ENCODE measurements around the gene SLX4IP. TPM values are rescaled to one million over a fixed set of nuclear protein-coding genes. Genes with fewer than 3 reads are reported as not detected.
A peak's percentile ranks its signal among the peaks of the same experiment; 100 is the strongest.

The SLX4IP gene
- total RNA-seq, 4 donors from 2014 or later = 1.3 to 3.0 (median 1.9) TPM

DNA sequence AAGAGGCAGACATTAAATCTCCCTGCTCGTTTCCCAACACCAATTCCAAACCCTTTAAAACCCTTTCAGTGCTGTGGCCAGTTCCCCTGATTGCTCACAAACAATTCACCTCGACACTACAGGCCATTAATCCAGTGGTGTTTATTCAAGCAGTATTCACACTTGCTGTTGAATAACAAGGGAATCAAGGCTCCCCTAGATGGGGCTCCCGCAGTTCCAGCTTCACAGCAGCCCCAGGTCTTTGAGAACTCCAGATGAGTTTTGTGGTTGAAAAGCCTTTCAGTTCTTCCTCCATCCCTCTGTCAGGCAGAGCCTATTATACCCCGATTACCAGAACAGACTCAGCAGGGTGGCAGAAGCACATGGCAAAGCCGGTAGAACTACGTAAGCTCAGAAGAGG lies 202.5 kb downstream of the SLX4IP start:
- Histone ChIP-seq H3K36me3 (peaks cover 0 to 37% of the 10 kb centered on the region in 2 donors), H3K9me3 (no peaks in the 10 kb centered on the region), H3K4me1 (peaks cover 0 to 65% (median 20%) of the 10 kb centered on the region in 3 donors), H3K27me3 (no peaks in the 10 kb centered on the region), H3K27ac (peak overlapping the region in 3 of 4 donors; percentile 67 to 73 (median 70)), H3K4me3 (no peak overlapping the region)
- ATAC-seq = no peak
- 45 to 71% methylated on average over 5 to 6 of the region's 6 CpGs for WGBS, 2 donors (ENCODE audit: low coverage in 1 of 2)
- peak; percentile 4 for TF ChIP-seq POLR2AphosphoS5 (IDR thresholded peaks at IDR 0.05)
- TF ChIP-seq, protein P1, sequence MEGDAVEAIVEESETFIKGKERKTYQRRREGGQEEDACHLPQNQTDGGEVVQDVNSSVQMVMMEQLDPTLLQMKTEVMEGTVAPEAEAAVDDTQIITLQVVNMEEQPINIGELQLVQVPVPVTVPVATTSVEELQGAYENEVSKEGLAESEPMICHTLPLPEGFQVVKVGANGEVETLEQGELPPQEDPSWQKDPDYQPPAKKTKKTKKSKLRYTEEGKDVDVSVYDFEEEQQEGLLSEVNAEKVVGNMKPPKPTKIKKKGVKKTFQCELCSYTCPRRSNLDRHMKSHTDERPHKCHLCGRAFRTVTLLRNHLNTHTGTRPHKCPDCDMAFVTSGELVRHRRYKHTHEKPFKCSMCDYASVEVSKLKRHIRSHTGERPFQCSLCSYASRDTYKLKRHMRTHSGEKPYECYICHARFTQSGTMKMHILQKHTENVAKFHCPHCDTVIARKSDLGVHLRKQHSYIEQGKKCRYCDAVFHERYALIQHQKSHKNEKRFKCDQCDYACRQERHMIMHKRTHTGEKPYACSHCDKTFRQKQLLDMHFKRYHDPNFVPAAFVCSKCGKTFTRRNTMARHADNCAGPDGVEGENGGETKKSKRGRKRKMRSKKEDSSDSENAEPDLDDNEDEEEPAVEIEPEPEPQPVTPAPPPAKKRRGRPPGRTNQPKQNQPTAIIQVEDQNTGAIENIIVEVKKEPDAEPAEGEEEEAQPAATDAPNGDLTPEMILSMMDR (IDR thresholded peaks at IDR 0.05) = no peak
- no peak for TF ChIP-seq POLR2A (IDR thresholded peaks at IDR 0.05)
- TF ChIP-seq EP300 (IDR thresholded peaks at IDR 0.05) = no peak

GRCh38 chr20:10639077-10639736 lies 204.1 kb downstream of the SLX4IP start:
- no peak for ATAC-seq
- 79 to 86% methylated on average over 9 to 21 of the region's 23 CpGs for WGBS, 2 donors (ENCODE audit: low coverage in 1 of 2)
- Histone ChIP-seq H3K27me3 (no peaks in the 10 kb centered on the region), H3K36me3 (peaks cover 0 to 54% of the 10 kb centered on the region in 2 donors), H3K27ac (peak overlapping the region in 3 of 4 donors; percentile 29 to 70 (median 50)), H3K9me3 (no peaks in the 10 kb centered on the region), H3K4me3 (no peak overlapping the region), H3K4me1 (peaks cover 0 to 52% (median 20%) of the 10 kb centered on the region in 3 donors)
- TF ChIP-seq EP300 (IDR thresholded peaks at IDR 0.05) (no peak), POLR2A (IDR thresholded peaks at IDR 0.05) (no peak), POLR2AphosphoS5 (IDR thresholded peaks at IDR 0.05) (no peak)
- TF ChIP-seq, protein P1 (IDR thresholded peaks at IDR 0.05) = no peak

- Histone ChIP-seq H3K36me3 (peaks cover 0 to 61% of the 10 kb centered on the region in 2 donors), H3K27ac (peak overlapping the region in 3 of 4 donors; percentile 7 to 70 (median 29)), H3K27me3 (no peaks in the 10 kb centered on the region), H3K9me3 (no peaks in the 10 kb centered on the region), H3K4me1 (peaks cover 0 to 53% (median 20%) of the 10 kb centered on the region in 3 donors), H3K4me3 (no peak overlapping the region)
- no peak for ATAC-seq
- WGBS, 2 donors (ENCODE audit: low coverage in 1 of 2) = 80 to 90% methylated on average over 3 to 8 of the region's 18 CpGs
- no peak for TF ChIP-seq POLR2A (IDR thresholded peaks at IDR 0.05)
- TF ChIP-seq POLR2AphosphoS5 (IDR thresholded peaks at IDR 0.05) = no peak
- no peak for TF ChIP-seq EP300 (IDR thresholded peaks at IDR 0.05)
- TF ChIP-seq, protein P1 (IDR thresholded peaks at IDR 0.05) = no peak
Measured at GRCh38 chr20:10639737-10640556, 204.8 kb downstream of the SLX4IP start.

DNA sequence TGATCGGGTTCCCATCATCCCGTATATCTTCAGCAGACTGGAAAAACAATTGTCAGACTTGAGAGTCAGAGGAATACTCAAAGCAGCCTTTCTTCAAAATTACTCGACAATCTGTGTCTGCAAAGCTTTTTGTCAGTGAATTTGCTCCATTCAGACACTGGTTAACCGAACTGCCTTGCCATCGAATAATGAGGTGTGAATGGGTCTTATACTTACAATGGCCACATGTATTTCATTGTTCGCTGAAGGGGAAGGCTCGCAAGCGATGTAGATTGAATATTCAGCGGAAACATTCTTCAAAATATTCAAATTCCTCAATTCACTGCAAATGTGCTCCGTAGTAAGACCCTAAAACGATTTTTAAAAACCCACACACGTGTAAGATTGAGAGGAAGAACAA lies 205.8 kb downstream of the SLX4IP start:
- H3K27me3 ChIP-seq = no peaks in the 10 kb centered on the region
- no peak overlapping the region for H3K4me3 ChIP-seq
- peaks cover 0 to 71% of the 10 kb centered on the region in 2 donors for H3K36me3 ChIP-seq
- H3K9me3 ChIP-seq = no peaks in the 10 kb centered on the region
- 76 to 82% methylated on average over 9 to 12 of the region's 12 CpGs for WGBS, 2 donors (ENCODE audit: low coverage in 1 of 2)
- ATAC-seq = no peak
- TF ChIP-seq POLR2AphosphoS5 (IDR thresholded peaks at IDR 0.05) = no peak
- TF ChIP-seq, protein P1 (IDR thresholded peaks at IDR 0.05) = no peak
- no peak for TF ChIP-seq POLR2A (IDR thresholded peaks at IDR 0.05)
- TF ChIP-seq EP300 (IDR thresholded peaks at IDR 0.05) = no peak
- peak overlapping the region in 1 of 4 donors; percentile 7 for H3K27ac ChIP-seq
- peaks cover 0 to 47% (median 14%) of the 10 kb centered on the region in 3 donors for H3K4me1 ChIP-seq

Data from gastroesophageal sphincter (tissue), 4 donors.